ENCODE results near the gene ARMS2.

Gene ARMS2

DNA sequence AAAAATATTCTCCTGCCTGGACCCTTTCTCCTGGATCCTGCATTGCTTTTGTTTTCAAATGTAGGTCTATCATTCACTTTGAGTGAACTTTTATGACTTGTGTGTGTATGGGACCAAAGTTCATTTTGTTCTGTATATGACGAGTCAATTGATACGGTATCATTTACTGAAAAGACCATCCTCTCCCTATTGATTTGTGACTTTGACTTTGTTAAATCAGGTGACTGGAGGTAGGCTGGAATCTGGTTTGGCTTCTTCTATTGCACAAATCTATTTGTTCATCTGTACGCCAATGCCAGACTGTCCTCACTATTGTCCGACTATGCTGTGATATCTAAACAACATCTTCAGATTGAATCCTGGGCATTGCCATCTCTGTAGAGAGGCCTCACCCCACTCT lies 5.3 kb upstream of the ARMS2 start:
- TF ChIP-seq TAF1 (IDR thresholded peaks at IDR 0.05; ENCODE audit: borderline replicate concordance, insufficient read depth, low read length) = no peak
- no peak for TF ChIP-seq SIN3A (IDR thresholded peaks at IDR 0.05; ENCODE audit: borderline replicate concordance, insufficient read depth, low read length)
- TF ChIP-seq, protein P1, sequence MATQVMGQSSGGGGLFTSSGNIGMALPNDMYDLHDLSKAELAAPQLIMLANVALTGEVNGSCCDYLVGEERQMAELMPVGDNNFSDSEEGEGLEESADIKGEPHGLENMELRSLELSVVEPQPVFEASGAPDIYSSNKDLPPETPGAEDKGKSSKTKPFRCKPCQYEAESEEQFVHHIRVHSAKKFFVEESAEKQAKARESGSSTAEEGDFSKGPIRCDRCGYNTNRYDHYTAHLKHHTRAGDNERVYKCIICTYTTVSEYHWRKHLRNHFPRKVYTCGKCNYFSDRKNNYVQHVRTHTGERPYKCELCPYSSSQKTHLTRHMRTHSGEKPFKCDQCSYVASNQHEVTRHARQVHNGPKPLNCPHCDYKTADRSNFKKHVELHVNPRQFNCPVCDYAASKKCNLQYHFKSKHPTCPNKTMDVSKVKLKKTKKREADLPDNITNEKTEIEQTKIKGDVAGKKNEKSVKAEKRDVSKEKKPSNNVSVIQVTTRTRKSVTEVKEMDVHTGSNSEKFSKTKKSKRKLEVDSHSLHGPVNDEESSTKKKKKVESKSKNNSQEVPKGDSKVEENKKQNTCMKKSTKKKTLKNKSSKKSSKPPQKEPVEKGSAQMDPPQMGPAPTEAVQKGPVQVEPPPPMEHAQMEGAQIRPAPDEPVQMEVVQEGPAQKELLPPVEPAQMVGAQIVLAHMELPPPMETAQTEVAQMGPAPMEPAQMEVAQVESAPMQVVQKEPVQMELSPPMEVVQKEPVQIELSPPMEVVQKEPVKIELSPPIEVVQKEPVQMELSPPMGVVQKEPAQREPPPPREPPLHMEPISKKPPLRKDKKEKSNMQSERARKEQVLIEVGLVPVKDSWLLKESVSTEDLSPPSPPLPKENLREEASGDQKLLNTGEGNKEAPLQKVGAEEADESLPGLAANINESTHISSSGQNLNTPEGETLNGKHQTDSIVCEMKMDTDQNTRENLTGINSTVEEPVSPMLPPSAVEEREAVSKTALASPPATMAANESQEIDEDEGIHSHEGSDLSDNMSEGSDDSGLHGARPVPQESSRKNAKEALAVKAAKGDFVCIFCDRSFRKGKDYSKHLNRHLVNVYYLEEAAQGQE (IDR thresholded peaks at IDR 0.05; ENCODE audit: insufficient read depth in 1 of 2, low read depth in 2 of 2, low read length in 2 of 2) = no peak

DNA sequence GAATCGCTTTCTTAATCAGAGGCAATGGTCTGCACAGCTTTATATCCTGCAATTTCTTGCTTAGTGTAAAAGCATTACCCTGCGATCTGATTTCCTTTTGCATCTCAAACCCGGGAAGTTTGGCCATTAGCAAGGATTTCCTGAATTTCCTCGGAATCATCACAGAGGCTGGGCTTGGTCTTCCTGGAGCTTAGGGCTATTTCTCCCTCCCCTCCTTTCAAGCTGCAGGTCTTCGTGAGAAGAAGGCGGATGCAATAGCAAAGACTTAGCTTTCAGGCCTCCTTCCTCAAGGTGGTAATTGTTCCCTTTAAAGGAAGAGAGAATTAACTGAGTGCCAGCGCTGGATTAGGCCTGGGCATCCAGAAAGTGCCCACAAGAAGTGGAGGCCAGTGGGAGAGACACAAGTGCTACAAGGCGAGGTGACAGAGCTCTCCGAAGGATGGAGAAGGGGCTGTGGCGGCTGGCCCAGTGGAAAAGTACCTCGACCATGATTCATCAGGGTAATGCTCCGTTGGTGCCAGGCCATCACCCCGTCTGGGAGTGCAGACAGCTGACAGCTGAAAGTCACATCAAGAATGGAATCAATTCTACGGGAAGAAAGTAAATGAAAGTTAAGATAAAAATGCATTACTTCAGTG lies 4.0 kb upstream of the ARMS2 start:
- no peak for TF ChIP-seq POLR2AphosphoS5 (IDR thresholded peaks at IDR 0.05; ENCODE audit: low read depth, low read length)
- no peak for TF ChIP-seq FOXP2 (optimal IDR thresholded peaks at IDR 0.05; ENCODE audit: borderline replicate concordance, extremely low read depth, extremely low read length, insufficient read depth)
- TF ChIP-seq TAF1 (IDR thresholded peaks at IDR 0.05; ENCODE audit: borderline replicate concordance, insufficient read depth, low read length) = no peak
- no peak for TF ChIP-seq SIN3A (IDR thresholded peaks at IDR 0.05; ENCODE audit: borderline replicate concordance, insufficient read depth, low read length)
- TF ChIP-seq, protein P1 (IDR thresholded peaks at IDR 0.05; ENCODE audit: insufficient read depth in 1 of 2, low read depth in 2 of 2, low read length in 2 of 2) = no peak

DNA sequence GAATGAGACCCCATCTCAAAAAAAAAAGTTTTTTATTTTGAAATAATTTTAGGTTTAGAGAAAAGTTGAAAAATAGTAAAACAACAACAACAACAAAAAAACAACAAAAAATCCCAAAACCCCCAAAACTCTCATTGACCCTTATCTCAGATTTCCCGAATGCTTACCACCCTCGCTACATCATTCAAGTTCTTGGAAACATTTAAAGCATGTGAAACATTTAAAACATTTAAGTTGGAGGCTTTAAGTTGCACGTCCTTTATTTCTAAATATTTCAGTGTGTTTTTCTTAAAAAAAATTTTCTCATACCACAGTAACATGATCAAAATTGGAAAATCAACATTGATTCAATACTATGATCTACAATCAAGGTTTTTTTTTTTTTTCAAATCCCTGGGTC lies 382 bp upstream of the ARMS2 start:
- no peak for TF ChIP-seq FOXP2 (optimal IDR thresholded peaks at IDR 0.05; ENCODE audit: borderline replicate concordance, extremely low read depth, extremely low read length, insufficient read depth)
- TF ChIP-seq POLR2AphosphoS5 (IDR thresholded peaks at IDR 0.05; ENCODE audit: low read depth, low read length) = no peak
- TF ChIP-seq, protein P1 (IDR thresholded peaks at IDR 0.05; ENCODE audit: insufficient read depth in 1 of 2, low read depth in 2 of 2, low read length in 2 of 2) = no peak
- TF ChIP-seq TAF1 (IDR thresholded peaks at IDR 0.05; ENCODE audit: borderline replicate concordance, insufficient read depth, low read length) = no peak
- no peak for TF ChIP-seq SIN3A (IDR thresholded peaks at IDR 0.05; ENCODE audit: borderline replicate concordance, insufficient read depth, low read length)

DNA sequence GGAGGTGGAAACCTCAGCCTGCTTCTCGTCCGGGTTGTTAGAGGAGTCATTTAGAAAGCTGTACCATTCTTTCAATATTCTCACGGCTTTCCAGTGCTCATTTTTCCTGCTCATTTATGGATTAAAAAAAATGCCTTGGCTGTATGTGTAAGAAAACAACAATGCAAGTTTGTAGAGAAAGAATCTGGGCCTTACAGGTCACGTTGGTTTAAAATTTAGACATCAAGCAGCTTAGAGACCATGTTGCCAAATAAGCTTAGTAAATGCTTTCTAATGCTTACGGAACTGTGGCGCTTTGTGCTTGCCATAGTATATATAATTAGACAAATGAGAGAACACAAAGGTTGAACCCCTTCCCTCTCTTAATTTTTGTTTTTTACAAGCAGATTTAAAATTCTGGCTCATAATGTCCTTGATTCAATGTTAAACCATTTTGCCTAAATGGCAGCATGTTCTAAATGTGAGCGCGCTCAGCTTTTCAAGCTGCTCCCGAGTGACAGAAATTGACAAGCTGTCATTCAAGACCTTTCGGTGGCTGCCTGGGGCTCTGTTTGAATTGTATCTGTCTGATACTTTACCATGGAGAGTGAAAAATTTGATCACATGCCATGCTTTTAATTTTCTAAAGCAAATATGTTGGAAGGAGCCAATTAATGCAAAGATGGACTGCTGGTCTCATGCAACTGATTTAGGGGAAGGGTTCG lies 1.1 kb downstream of the ARMS2 start:
- TF ChIP-seq, protein P1 (IDR thresholded peaks at IDR 0.05; ENCODE audit: insufficient read depth in 1 of 2, low read depth in 2 of 2, low read length in 2 of 2) = no peak
- TF ChIP-seq POLR2AphosphoS5 (IDR thresholded peaks at IDR 0.05; ENCODE audit: low read depth, low read length) (no peak), TAF1 (IDR thresholded peaks at IDR 0.05; ENCODE audit: borderline replicate concordance, insufficient read depth, low read length) (no peak), SIN3A (IDR thresholded peaks at IDR 0.05; ENCODE audit: borderline replicate concordance, insufficient read depth, low read length) (no peak), FOXP2 (optimal IDR thresholded peaks at IDR 0.05; ENCODE audit: borderline replicate concordance, extremely low read depth, extremely low read length, insufficient read depth) (no peak)

All from PFSK-1 (cell line).